Progenitor cell of endocrine pancreas (in vitro differentiated cells): ENCODE measurements around the gene PXMP4. TPM values are rescaled to one million over a fixed set of nuclear protein-coding genes. Genes with fewer than 3 reads are reported as not detected.

Source experiments
- DNase-seq: peaks from one replicate; pipeline ENCODE4 v3.0.0; 2021; ENCODE audit warnings: low spot score; ENCODE audit not compliant: unreplicated experiment
- H3K27ac Mint-ChIP-seq: 2 replicates; pipeline ENCODE4 v1.8.0; 2021; ENCODE audit warnings: mild to moderate bottlenecking, moderate library complexity, mixed read lengths
- H3K27me3 Mint-ChIP-seq: 2 replicates; pipeline ENCODE4 v1.8.0; 2021; ENCODE audit warnings: mixed read lengths
- H3K36me3 Mint-ChIP-seq: 2 replicates; pipeline ENCODE4 v1.8.0; 2022; ENCODE audit warnings: mixed read lengths; ENCODE audit not compliant: insufficient read depth
- H3K4me1 Mint-ChIP-seq: 2 replicates; pipeline ENCODE4 v1.8.0; 2021; ENCODE audit warnings: low read depth, mixed read lengths
- H3K4me3 Mint-ChIP-seq: 2 replicates; pipeline ENCODE4 v1.8.0; 2021; ENCODE audit warnings: low read depth, mild to moderate bottlenecking, moderate library complexity, mixed read lengths
- H3K9me3 Mint-ChIP-seq: 2 replicates; pipeline ENCODE4 v1.8.0; 2021; ENCODE audit warnings: low read depth, mixed read lengths
- total RNA-seq: library from RNA; stranded (reverse); gene quantifications from 2 replicates; pipeline ENCODE4 v1.2.1, GENCODE V29; 2021
- TF ChIP-seq, protein P1 (sequence below): fragments of 200-600 bp; sonication (generic); IDR thresholded peaks from one replicate; pipeline ENCODE4 v1.5.0; 2021; ENCODE audit warnings: antibody characterized with exemption, mild to moderate bottlenecking; ENCODE audit not compliant: unreplicated experiment

Gene PXMP4
- total RNA-seq, 1 donor from 2014 or later = 5.0 TPM

DNA sequence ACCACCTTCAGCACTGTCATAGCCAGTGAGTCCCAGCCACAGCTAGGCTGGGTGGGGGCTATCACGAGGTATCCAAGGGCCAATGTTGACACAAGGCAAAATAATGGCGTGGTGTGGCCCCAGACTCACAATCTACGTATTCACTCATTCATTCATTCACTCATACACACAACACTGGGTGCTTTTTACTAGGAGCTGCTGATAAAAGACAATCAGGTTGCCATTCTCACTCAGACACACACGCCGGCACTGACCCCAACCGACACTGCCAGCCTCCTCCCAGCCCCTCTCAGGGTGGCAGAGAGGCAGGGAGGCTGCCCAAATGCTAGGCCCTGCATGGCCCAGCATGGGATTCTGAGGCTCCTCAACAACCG is 59.4 kb downstream of the PXMP4 start:
- Mint-ChIP-seq H3K9me3 (no peaks in the 10 kb centered on the region), H3K4me3 (no peak overlapping the region), H3K4me1 (peaks cover 10% of the 10 kb centered on the region), H3K27me3 (no peaks in the 10 kb centered on the region), H3K36me3 (peaks cover 4% of the 10 kb centered on the region), H3K27ac (no peak overlapping the region)
- TF ChIP-seq, protein P1, sequence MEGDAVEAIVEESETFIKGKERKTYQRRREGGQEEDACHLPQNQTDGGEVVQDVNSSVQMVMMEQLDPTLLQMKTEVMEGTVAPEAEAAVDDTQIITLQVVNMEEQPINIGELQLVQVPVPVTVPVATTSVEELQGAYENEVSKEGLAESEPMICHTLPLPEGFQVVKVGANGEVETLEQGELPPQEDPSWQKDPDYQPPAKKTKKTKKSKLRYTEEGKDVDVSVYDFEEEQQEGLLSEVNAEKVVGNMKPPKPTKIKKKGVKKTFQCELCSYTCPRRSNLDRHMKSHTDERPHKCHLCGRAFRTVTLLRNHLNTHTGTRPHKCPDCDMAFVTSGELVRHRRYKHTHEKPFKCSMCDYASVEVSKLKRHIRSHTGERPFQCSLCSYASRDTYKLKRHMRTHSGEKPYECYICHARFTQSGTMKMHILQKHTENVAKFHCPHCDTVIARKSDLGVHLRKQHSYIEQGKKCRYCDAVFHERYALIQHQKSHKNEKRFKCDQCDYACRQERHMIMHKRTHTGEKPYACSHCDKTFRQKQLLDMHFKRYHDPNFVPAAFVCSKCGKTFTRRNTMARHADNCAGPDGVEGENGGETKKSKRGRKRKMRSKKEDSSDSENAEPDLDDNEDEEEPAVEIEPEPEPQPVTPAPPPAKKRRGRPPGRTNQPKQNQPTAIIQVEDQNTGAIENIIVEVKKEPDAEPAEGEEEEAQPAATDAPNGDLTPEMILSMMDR = no peak
- DNase-seq = no peak

DNA sequence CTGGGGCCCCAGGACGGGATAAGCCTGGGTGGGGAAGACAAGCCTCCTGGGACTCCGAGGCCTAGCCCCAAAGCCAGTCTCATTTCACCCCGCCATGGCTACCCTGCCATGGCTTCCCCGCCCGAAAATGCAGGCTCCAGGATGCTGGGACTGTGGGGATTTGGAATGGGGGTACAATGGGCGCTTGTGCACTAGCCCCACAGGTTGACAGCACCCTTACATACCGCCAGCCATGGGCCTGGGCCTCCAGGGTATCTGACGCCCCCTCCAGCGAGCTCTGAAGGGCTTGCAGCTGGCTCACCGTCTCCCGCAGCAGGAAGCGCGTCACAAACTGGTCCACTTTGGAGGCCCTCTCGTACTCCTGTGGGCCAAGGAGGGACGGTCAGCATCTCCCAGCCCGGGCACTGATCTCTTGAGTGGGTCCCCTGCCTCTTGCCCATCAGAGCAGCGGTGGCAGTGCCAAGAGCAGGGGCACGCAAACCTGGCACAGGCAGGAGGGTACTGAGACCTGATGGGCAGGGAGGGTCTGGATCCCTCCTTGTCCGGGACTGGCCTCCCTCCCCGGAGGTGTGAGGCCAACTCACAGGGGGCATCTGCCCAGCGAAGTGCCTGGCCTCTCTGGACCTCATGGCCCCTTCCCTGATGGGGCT is 60.0 kb downstream of the PXMP4 start:
- Mint-ChIP-seq H3K9me3 (no peaks in the 10 kb centered on the region), H3K4me3 (no peak overlapping the region), H3K27me3 (no peaks in the 10 kb centered on the region), H3K27ac (peak overlapping the region; percentile 45), H3K36me3 (peaks cover 4% of the 10 kb centered on the region), H3K4me1 (peaks cover 11% of the 10 kb centered on the region)
- no peak for DNase-seq
- TF ChIP-seq, protein P1 = no peak

DNA sequence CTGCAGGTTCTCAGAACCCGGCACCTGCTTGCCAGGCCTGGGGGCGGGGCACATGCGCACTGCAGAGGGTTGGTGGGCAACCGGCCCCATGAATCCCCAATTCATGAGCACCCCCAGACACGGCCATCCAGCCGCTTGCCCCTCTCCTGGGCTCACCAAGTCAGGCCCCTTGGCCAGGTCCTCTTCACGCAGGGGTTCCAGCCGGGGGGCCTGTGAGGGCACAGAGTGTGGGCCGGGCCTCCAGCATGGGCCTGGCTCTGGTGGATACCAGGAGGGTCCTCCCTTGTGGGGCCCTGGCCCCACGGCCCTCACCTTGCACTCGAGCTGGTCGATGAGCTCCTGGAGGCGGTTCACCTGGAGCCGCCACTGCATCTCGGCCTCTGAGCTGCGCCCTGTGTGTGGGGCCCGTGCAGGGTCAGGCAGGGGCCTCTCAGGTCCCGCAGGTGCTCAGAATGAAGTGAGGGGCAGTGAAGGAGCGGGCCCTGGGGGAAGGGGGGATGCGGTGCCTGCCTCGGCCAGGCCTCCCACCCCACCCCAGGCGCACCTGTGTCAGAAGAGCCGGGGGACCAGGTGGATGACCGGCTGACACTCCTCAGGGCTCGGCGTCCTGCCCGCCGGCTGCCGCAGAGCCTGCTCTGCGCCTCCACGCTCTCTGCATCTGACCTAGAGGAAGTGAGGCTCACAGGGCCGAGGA is 60.6 kb downstream of the PXMP4 start:
- H3K27me3 Mint-ChIP-seq = no peaks in the 10 kb centered on the region
- DNase-seq = no peak
- H3K4me1 Mint-ChIP-seq = peaks cover 13% of the 10 kb centered on the region
- TF ChIP-seq, protein P1 = no peak
- peak overlapping the region; percentile 45 for H3K27ac Mint-ChIP-seq
- no peaks in the 10 kb centered on the region for H3K9me3 Mint-ChIP-seq
- H3K4me3 Mint-ChIP-seq = no peak overlapping the region
- peaks cover 4% of the 10 kb centered on the region for H3K36me3 Mint-ChIP-seq

DNA sequence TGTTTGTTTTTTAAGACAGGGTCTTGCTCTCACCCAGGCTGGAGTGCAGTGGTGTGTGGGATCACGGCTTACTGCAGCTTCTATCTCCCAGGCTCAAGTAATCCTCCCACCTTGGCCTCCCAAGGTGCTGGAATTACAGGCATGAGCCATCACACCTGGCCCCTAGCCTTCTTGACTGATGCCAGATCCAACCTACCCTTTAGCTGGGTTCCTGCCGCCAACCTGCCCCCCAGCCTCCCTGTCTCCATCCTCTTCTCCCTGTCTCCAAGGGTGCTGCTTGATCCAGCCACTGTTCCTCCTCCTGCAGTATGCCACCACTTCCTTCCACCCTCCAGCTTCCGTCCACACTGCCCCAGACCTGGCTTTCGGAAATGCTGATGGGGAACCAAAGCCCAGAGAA is 61.2 kb downstream of the PXMP4 start:
- Mint-ChIP-seq H3K9me3 (no peaks in the 10 kb centered on the region), H3K27me3 (no peaks in the 10 kb centered on the region), H3K4me1 (peaks cover 16% of the 10 kb centered on the region), H3K4me3 (no peak overlapping the region), H3K27ac (peak overlapping the region; percentile 67), H3K36me3 (peaks cover 4% of the 10 kb centered on the region)
- TF ChIP-seq, protein P1 = no peak
- no peak for DNase-seq

DNA sequence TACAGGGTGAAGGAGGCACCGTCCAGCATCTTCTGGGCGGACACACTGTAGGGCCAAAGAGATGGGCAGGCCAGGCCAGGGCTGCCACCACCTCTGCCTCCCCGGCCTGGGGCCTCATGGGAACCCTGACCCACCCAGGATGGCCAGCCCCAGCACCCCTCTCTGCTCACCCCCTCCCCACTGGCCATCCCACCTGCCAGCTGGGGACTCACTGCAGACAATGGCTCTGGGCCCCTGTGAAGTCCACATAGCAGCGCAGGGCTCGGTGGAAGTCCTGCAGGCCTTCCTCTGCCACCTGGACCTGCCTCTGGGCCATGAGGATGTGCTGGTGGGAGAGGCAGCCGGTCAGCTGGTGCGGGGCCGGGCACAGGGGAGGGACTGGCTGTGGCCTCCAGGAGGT is 61.6 kb downstream of the PXMP4 start:
- no peaks in the 10 kb centered on the region for H3K9me3 Mint-ChIP-seq
- no peak overlapping the region for H3K27ac Mint-ChIP-seq
- TF ChIP-seq, protein P1 = no peak
- no peak overlapping the region for H3K4me3 Mint-ChIP-seq
- H3K4me1 Mint-ChIP-seq = peaks cover 20% of the 10 kb centered on the region
- DNase-seq = no peak
- H3K27me3 Mint-ChIP-seq = no peaks in the 10 kb centered on the region
- H3K36me3 Mint-ChIP-seq = peaks cover 4% of the 10 kb centered on the region
